ENCODE data around the gene GAS2L3.
A peak's percentile ranks its signal among the peaks of the same experiment; 100 is the strongest.
"Not testable (repeated sequence)": the region's sequence is repeated elsewhere in the genome, so short reads cannot be mapped to it uniquely, and the experiment has no call there.

The GAS2L3 gene

GRCh38 chr12:100574187-100575074 is 947 bp downstream of the GAS2L3 start:
- peak overlapping the region; percentile 75 for H3K4me3 ChIP-seq (ENCODE audit: low read depth, low read length)

DNA sequence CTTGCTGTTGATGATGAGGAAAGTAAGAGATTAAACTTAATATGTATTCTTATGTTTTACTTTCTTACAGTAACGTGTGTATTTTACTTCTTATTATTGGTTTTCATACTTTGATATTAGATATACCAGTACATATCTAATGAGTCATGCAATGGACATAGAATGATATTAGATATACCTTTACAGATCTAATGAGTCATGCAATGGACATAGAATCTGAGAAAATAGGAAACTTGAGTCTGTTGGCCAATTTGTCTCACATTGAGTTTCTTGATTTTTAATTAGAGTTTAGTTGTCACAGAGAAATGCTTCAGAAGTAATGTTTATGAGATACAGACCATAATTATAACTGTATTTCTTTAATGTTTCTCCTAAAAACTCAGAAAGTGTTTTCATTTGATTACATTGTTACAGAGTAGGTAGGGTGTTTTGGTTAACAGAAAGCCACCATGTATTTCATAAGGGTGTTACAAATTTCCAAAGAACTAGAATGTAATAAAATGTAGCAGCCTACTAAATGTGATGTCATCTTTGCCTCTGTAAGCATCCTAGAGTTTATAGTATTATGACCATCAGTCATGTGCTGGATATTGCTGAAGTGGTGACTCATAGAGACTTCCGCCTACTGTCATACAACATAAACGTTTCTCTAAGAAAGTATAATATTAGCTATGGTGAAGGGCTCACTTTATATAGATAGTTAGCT is 3.0 kb downstream of the GAS2L3 start:
- no peak overlapping the region for H3K4me3 ChIP-seq (ENCODE audit: low read depth, low read length)

GRCh38 chr12:100578923-100579322 is 5.4 kb downstream of the GAS2L3 start:
- H3K4me3 ChIP-seq (ENCODE audit: low read depth, low read length), result no peak overlapping the region

- no peak overlapping the region for H3K4me3 ChIP-seq (ENCODE audit: low read depth, low read length)
Measured at GRCh38 chr12:100579844-100580243, 6.4 kb downstream of the GAS2L3 start.

DNA sequence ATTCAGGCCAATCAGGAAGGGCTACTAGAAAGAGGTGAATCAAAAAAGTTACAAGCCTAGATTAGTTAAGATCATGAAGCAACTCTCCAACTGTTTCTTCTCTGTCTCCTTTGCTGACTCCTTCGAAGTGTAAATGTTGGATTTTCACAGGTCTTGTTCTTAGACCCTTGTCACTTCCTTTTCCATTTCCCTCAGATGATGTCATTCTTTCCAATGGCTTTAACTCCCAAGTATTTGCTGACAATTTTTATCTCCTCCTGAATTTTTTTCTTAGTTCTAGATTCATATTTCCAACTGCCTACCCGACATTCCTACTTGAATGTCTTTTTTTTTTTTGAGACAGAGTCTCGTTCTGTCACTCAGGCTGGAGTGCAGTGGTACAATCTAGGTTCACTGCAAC is 10.8 kb downstream of the GAS2L3 start:
- H3K4me3 ChIP-seq (ENCODE audit: low read depth, low read length), result no peak overlapping the region

GRCh38 chr12:100591979-100592378 is 18.5 kb downstream of the GAS2L3 start:
- H3K4me3 ChIP-seq (ENCODE audit: low read depth, low read length), result no peak overlapping the region

DNA sequence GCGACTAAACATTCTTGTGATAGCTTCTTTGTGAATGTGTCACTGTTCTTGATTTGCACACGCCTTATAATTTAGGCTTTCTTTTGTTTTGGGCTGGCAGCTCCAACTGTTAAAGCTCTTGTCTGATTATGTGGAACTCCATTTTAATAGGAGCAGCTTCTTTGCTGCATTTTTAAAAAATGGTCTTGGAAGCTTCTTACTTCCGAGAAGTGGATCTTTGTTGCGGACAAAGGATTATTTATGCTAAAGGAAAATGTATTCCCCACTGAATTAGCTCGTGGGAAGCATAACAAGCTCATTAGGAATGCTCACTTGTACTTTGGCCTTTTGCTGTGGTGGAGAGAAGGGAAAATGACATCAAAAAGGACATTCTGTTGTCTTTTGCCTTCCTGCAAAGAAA is 20.0 kb downstream of the GAS2L3 start:
- H3K4me3 ChIP-seq (ENCODE audit: low read depth, low read length), result no peak overlapping the region

- no peak overlapping the region for H3K4me3 ChIP-seq (ENCODE audit: low read depth, low read length)
Measured at GRCh38 chr12:100601626-100602025, 28.1 kb downstream of the GAS2L3 start.

GRCh38 chr12:100602997-100603396 is 29.5 kb downstream of the GAS2L3 start:
- not testable (repeated sequence) for H3K4me3 ChIP-seq (ENCODE audit: low read depth, low read length)

DNA sequence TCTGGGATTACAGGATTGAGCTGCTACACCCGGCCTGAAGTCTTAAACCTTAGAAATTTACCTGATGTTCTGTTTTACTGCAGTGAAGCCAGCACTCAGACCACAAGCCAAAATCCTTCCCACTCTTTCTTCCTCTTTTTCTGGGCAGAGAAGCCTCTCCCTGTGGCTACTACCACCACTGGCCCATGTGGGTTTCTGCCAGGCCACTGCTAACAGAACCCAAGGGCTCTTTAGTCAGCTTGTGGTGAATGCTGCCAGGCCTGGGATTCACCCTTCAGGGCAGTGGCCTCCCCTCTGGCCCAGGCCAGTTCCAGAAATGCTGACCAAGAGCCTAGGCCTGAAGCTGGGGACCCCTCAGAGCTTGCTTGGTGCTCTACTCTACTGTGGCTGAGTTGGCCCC is 35.3 kb downstream of the GAS2L3 start:
- no peak overlapping the region for H3K4me3 ChIP-seq (ENCODE audit: low read depth, low read length)

GRCh38 chr12:100610666-100611430 is 37.4 kb downstream of the GAS2L3 start:
- no peak overlapping the region for H3K4me3 ChIP-seq (ENCODE audit: low read depth, low read length)

DNA sequence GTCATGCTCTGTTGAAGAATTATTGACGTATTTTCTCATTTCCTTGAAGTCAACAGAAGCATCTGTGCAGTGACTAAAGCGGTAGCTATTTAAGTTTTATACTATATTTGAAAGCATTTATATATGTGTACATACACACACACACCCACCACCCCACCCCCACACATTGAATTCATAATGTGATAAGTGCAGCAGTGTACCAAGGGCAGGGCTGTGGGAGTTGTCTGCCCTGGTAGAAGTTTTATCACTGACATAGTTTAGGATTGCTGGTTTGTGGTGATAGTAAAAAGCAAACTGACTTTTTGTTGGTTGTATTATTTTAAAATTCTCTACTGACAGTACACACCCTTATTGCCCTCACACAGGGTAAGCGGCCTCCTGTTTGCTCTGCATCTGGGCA is 39.1 kb downstream of the GAS2L3 start:
- H3K4me3 ChIP-seq (ENCODE audit: low read depth, low read length), result no peak overlapping the region

- no peak overlapping the region for H3K4me3 ChIP-seq (ENCODE audit: low read depth, low read length)
Measured at GRCh38 chr12:100624571-100624970, 51.1 kb downstream of the GAS2L3 start.

- no peak overlapping the region for H3K4me3 ChIP-seq (ENCODE audit: low read depth, low read length)
Measured at GRCh38 chr12:100632445-100632892, 59.0 kb downstream of the GAS2L3 start.

DNA sequence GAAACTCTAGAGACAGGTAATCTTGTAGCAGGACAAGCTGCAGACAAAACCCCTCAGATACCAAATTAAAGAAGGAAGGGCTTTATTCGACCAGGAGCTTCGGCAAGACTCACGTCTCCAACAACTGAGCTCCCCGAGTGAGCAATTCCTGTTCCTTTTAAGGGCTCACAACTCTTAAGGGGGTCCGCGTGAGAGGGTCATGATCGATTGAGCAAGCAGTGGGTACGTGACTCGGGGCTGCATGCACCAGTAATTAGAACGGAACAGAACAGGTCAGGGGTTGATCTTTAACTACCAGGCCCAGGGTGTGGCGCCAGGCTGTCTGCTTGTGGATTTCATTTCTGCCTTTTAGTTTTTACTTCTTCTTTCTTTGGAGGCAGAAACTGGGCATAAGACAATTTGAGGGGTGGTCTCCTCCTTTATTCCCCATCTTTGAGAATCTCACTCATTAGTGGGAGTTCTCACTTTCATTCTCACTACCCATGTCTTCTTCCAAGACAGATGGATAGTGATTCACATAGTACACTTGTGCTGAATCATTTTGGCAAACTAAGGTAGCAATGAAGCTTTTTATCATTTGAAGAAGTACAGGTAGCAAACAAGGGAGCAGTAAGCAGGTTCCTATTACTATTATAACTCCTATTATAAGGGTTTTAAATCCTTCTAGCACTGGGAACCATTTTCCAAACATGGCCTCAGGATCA is 59.8 kb downstream of the GAS2L3 start:
- H3K4me3 ChIP-seq (ENCODE audit: low read depth, low read length), result not testable (repeated sequence)

DNA sequence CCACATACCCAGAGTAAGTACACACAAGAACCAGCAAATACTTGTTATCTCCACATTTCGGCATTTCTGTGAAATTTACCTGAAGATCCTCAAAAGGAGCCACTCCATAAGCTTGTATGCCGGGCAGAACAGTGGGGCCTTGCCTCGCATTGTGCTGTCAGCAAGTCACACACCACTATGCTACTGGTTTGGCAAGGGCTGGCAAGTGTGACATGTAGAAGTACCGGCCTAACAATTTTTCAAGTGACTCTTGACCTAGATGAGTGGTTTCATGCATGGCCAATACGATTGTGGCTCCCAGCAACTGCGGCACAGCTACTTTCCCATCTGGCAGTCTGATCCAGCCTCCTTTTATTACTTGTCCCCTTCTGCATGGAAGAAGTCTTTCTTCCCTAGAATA is 69.8 kb downstream of the GAS2L3 start:
- no peak overlapping the region for H3K4me3 ChIP-seq (ENCODE audit: low read depth, low read length)

DNA sequence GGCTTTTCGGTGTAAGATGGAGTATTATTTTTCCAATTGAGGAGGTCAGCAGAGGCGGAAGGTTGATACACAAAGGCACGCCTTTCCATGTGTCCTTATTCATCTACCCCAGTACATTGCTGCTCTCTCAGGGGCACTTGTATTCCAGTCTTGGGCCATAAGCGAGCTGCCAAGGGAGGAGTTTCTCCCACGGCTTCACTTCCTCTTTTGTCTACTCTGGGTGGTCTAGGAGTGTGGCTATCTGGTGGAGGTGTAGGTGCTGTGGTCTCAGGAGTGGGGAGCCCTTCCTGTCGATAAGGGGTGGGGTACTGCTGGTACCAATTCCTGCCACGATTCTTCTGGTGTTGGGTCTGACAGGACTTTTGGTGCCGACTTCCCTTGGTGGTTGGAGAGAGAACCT is 73.4 kb downstream of the GAS2L3 start:
- no peak overlapping the region for H3K4me3 ChIP-seq (ENCODE audit: low read depth, low read length)

GRCh38 chr12:100651108-100651507 is 77.6 kb downstream of the GAS2L3 start:
- no peak overlapping the region for H3K4me3 ChIP-seq (ENCODE audit: low read depth, low read length)

- H3K4me3 ChIP-seq (ENCODE audit: low read depth, low read length), result no peak overlapping the region
Measured at GRCh38 chr12:100651694-100652093, 78.2 kb downstream of the GAS2L3 start.

GRCh38 chr12:100652488-100652887 is 79.0 kb downstream of the GAS2L3 start:
- H3K4me3 ChIP-seq (ENCODE audit: low read depth, low read length), result no peak overlapping the region

GRCh38 chr12:100656141-100656540 is 82.7 kb downstream of the GAS2L3 start:
- H3K4me3 ChIP-seq (ENCODE audit: low read depth, low read length), result no peak overlapping the region

Measured in iPS-11a (cell line).